GM19463 (cell line): ENCODE measurements around the gene HDAC8.

Experiments used
- ATAC-seq: cut with Tn5 transposase; IDR thresholded peaks from one replicate; pipeline ENCODE4 v1.9.1; 2021; ENCODE audit warnings: mild to moderate bottlenecking, moderate library complexity; ENCODE audit not compliant: unreplicated experiment

The HDAC8 gene

DNA sequence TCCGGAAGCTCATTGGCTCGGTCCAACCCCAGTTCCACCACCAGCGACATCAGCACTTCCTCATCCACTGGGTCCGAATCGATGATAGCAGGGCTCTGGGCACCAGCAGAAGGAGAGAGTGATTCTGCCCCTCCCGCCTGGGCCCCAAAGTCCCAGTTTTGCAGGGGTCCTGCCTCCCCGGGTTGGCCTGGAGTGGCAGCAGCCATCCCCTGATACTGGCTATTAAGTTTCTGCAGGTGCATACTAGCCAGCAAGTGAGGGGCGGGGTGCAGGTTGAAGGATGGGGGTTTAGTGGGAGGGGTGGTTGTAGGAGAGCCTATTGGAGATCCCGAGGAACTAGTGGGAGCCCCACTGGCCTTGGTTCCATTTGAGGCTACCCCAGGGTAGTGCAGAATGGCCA, 270.9 kb downstream of the HDAC8 start:
- no peak for ATAC-seq

DNA sequence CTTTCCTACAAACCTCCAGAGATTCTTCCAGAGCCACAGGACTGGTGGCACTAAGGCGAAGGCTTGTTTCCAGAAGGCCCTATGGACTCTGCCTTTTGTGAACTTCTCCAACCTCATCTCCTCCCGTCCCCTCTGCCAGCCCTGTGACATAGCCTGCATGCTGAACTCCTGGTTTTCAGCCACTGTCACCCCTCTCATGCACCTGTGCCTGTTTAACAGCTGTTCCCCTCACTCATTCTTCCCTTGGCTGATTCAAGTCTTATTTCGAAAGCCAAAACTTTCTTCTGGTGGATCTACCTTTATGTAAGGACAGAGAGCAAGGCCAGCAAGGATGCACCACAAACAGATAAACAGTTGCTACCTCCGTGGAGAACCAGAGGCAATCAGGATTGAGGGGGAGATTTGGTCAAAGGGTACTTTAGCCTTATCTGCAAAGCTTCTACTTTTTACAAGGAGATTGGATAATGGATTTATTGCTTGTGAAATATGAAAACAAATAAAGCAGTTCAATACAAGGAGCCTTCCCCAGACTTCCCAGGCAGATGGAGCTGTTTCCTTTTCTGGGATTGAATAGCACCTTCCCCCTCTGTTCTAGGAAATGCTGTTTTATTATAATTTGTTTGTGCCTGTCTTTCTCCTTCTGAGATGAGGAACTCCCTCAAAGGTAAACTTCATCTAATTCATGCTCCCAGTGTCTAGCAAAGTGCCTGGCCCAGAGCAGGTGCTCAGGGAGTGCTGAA, 272.6 kb downstream of the HDAC8 start:
- ATAC-seq: no peak

DNA sequence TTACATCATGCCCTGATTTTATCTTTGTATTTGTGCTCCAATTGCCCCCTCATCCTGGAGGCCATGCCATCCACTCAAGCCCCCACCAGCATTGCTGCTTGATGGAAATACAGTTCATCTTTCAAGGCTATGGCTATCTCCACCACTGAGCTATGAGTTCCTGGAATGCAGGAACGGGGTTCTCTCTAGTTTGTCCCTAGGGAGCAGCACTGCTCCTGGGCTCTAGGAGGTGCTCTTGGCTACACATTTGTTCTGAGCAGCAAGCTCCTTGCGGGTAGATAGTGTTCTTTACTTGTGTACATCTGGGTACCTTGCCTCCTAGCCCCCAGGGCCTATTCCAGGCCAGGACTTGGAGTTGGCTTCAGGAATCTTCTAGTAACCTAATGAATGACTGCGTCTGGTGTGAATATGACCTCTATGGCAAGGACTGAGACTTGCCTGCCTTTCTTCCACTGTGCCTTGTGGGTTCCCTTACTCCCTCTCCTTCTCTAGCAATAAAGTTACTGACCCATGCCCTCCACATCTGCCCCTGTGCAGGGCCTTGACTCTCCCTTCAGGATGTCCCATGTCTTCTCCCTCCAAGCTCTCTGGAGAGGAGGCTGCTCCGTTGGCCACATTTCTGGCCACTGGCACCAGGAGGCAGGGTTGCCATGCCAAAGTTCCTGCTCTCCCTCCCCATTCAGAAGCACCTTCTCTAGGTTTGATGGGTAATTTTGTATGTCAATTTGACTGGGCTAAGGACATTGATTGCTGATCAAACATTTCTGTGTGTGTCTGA, 274.5 kb downstream of the HDAC8 start:
- no peak for ATAC-seq

DNA sequence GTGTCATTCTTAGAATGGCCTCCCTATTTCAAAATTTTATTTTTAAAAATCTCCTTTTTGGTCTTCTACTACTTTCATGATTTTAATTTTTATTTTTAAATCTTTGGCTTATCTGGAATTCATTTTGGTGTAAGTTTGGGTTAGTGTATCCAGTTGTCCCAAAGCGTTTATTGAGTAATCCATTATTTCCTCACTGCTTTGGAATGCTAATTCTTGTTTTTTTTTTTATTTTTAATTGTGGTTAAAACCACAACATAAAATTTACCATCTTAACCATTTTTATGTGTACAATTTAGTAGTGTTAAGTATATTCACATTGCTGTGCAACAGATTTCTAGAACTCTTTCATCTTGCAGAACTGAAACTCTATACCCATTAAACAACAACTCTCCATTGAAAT, 275.7 kb downstream of the HDAC8 start:
- ATAC-seq: no peak

DNA sequence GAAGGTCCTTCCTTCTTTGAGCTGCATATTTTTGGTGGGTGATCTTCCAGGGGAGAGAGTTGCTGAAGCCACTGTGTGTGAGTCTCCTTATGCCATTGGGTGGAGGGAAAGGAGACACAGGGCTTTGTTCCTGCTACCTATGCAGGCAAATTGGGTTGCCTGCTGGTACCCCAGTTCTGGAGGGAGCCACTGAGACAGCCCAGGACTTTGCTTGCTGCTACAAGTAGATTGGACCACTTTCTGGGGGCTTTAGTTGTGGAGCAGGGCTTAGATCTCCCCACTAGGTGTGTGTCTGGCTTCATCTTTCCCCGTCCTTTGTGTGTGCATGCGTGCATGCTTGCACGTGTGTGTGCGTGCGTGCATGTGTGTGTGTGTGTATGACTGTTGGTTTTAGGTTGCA, 276.9 kb downstream of the HDAC8 start:
- no peak for ATAC-seq

DNA sequence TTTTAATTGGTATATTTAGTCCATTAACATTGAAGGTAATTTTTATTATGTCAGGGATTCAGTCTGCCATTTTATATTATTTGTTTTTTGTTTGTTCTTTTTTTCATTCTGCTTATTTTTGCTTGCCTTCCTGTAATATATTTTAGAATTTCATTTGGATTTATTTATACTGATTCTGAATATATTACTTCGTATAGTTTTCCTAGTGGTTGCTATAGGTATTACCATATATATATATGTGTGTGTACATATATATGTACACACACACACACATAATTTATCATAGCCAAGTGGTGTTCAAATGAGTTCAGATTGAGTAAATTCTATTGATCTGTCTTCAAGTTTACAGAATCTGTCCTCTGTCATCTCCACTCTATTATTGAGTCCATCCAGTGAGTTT, 278.1 kb downstream of the HDAC8 start:
- no peak for ATAC-seq

DNA sequence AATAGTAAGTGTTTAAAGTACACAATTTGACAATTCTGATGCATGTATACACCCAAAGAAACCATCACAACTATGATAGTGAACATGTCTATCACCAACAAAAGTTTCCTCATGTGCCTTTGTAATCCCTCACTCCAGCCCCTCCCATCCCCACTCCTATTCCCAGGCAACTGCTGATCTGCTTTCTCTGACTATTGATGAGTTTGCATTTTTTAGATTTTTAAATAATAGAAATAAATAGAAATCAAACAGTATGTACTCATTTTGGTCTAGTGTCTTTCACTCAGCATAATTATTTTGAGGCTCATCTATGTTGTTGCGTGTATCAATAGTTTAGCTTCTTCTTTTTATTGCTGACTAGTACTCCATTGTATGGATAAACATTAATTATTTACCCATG, 290.3 kb downstream of the HDAC8 start:
- no peak for ATAC-seq

DNA sequence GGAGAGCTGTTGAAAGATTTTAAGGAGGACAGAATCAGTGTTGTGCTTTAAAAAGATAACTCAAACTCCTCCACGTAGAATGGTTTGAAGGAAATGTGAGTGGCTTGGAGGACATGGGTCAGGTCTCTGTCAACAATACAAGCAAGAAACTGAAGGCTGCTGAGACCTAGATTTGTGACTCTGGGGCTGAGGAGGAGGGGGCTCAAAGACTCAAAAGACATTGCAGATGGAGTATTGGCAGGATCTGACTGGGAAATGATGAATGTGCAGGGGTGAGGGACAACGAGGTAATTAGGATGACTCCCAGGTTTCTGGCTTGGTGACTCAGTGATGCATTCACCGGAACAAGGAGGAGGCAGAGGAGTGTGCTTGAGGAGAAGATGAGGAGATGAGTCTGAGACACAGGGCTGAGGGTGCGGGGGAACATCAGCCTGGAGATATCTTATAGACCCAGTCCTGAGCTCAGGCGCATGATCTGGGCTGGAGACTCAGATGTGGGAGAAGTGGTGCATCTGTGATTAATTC, 292.3 kb downstream of the HDAC8 start:
- ATAC-seq: no peak
